NCI-H2081 (cell line): ENCODE results near the gene POMT2.
"Not testable (repeated sequence)": the region's sequence is repeated elsewhere in the genome, so short reads cannot be mapped to it uniquely, and the experiment has no call there.

ENCODE experiments used
- DNase-seq, 2 experiments: peaks; one replicate each; lab custom pipeline; 2025; lab: John Stamatoyannopoulos, UW

POMT2 gene

GRCh38 chr14:77296906-77297305 lies 23.8 kb downstream of the POMT2 start:
- no peak for DNase-seq

- DNase-seq: no peak
Observed at GRCh38 chr14:77296155-77296554, 24.5 kb downstream of the POMT2 start.

- DNase-seq: no peak
Observed at GRCh38 chr14:77290705-77291104, 30.0 kb downstream of the POMT2 start.

GRCh38 chr14:77286576-77286975 lies 34.1 kb downstream of the POMT2 start:
- no peak for DNase-seq

GRCh38 chr14:77284466-77284865 lies 36.2 kb downstream of the POMT2 start:
- no peak for DNase-seq

- DNase-seq: no peak
Observed at GRCh38 chr14:77284066-77284465, 36.6 kb downstream of the POMT2 start.

GRCh38 chr14:77281852-77282410 lies 38.8 kb downstream of the POMT2 start:
- no peak for DNase-seq

GRCh38 chr14:77280921-77281320 lies 39.8 kb downstream of the POMT2 start:
- not testable (repeated sequence) for DNase-seq

- DNase-seq: no peak
Observed at GRCh38 chr14:77279719-77280118, 41.0 kb downstream of the POMT2 start.

GRCh38 chr14:77278461-77279230 lies 42.0 kb downstream of the POMT2 start:
- no peak for DNase-seq

GRCh38 chr14:77276959-77277358 lies 43.7 kb downstream of the POMT2 start:
- no peak for DNase-seq

- no peak for DNase-seq
Observed at GRCh38 chr14:77276295-77276935, 44.3 kb downstream of the POMT2 start.

- no peak for DNase-seq
Observed at GRCh38 chr14:77275601-77276017, 45.1 kb downstream of the POMT2 start.

GRCh38 chr14:77275041-77275580 lies 45.6 kb downstream of the POMT2 start:
- no peak for DNase-seq

GRCh38 chr14:77273796-77274195 lies 46.9 kb downstream of the POMT2 start:
- DNase-seq: no peak

GRCh38 chr14:77272261-77272660 lies 48.4 kb downstream of the POMT2 start:
- DNase-seq: no peak

GRCh38 chr14:77271113-77271710 lies 49.5 kb downstream of the POMT2 start, which contains the start of gene NGB:
NGB (minus strand) TSS chr14:77271206; CDS start chr14:77270937, 269 bp downstream.
- DNase-seq: no peak

GRCh38 chr14:77270361-77271112 lies 50.1 kb downstream of the POMT2 start:
- no peak for DNase-seq

- DNase-seq: peak in 1 of 2 experiments; percentile 27
Observed at GRCh38 chr14:77268989-77269600, 51.6 kb downstream of the POMT2 start.

- no peak for DNase-seq
Observed at GRCh38 chr14:77267937-77268699, 52.6 kb downstream of the POMT2 start.
